GM19035 (cell line): ENCODE data around the gene RTP3.
"Not testable (repeated sequence)": the region's sequence is repeated elsewhere in the genome, so short reads cannot be mapped to it uniquely, and the experiment has no call there.

Experiments used
- ATAC-seq: cut with Tn5 transposase; IDR thresholded peaks from one replicate; pipeline ENCODE4 v1.9.1; 2021; ENCODE audit not compliant: unreplicated experiment

The RTP3 gene

GRCh38 chr3:46490338-46491084, 7.3 kb upstream of the RTP3 start:
- ATAC-seq = no peak

- ATAC-seq = no peak
Observed at GRCh38 chr3:46491089-46492070, 6.4 kb upstream of the RTP3 start.

- no peak for ATAC-seq
Observed at GRCh38 chr3:46492890-46493547, 4.8 kb upstream of the RTP3 start.

- not testable (repeated sequence) for ATAC-seq
Observed at GRCh38 chr3:46494491-46494890, 3.3 kb upstream of the RTP3 start.

GRCh38 chr3:46495901-46496456, 1.8 kb upstream of the RTP3 start:
- no peak for ATAC-seq

- ATAC-seq = no peak
Observed at GRCh38 chr3:46496746-46497555, 825 bp upstream of the RTP3 start.

- ATAC-seq = no peak
Observed at GRCh38 chr3:46498916-46499519, 1.2 kb downstream of the RTP3 start.

- ATAC-seq = no peak
Observed at GRCh38 chr3:46500656-46501635, 3.2 kb downstream of the RTP3 start.

GRCh38 chr3:46501702-46502101, 3.9 kb downstream of the RTP3 start:
- ATAC-seq = no peak

- ATAC-seq = no peak
Observed at GRCh38 chr3:46503200-46503874, 5.6 kb downstream of the RTP3 start.

GRCh38 chr3:46504789-46505188, 7.0 kb downstream of the RTP3 start:
- ATAC-seq = no peak

GRCh38 chr3:46505953-46506352, 8.2 kb downstream of the RTP3 start:
- ATAC-seq = no peak

- no peak for ATAC-seq
Observed at GRCh38 chr3:46506526-46506925, 8.8 kb downstream of the RTP3 start.

- no peak for ATAC-seq
Observed at GRCh38 chr3:46508850-46509591, 11.2 kb downstream of the RTP3 start.

- no peak for ATAC-seq
Observed at GRCh38 chr3:46509661-46510187, 11.9 kb downstream of the RTP3 start.

- ATAC-seq = no peak
Observed at GRCh38 chr3:46512191-46512749, 14.5 kb downstream of the RTP3 start.

GRCh38 chr3:46516521-46516920, 18.7 kb downstream of the RTP3 start:
- ATAC-seq = no peak
